ENCODE results near the gene LDLRAD1.

- TF ChIP-seq EZH2 (IDR thresholded peaks at IDR 0.05; ENCODE audit: low read depth) (no peak), CTCF (conservative IDR thresholded peaks at IDR 0.05) (no peak)
Observed at GRCh38 chr1:54046671-54047383, 28.8 kb upstream of the LDLRAD1 start.
